Endothelial cell (in vitro differentiated cells): ENCODE results near the gene SH3BGRL2. TPM values are rescaled to one million over a fixed set of nuclear protein-coding genes. Genes with fewer than 3 reads are reported as not detected.

Experiments
- DNase-seq: peaks from one replicate; pipeline ENCODE4 v3.0.0; 2021; ENCODE audit warnings: low spot score
- H3K27ac Mint-ChIP-seq: one replicate; pipeline ENCODE4 v1.8.0; 2021; ENCODE audit warnings: mixed read lengths, inconsistent platforms; ENCODE audit not compliant: unreplicated experiment
- H3K27me3 Mint-ChIP-seq: one replicate; pipeline ENCODE4 v1.8.0; 2021; ENCODE audit warnings: mild to moderate bottlenecking, moderate library complexity, mixed read lengths, inconsistent platforms; ENCODE audit not compliant: unreplicated experiment
- H3K36me3 Mint-ChIP-seq: one replicate; pipeline ENCODE4 v1.8.0; 2021; ENCODE audit warnings: mild to moderate bottlenecking, low read depth, mixed read lengths, inconsistent platforms; ENCODE audit not compliant: unreplicated experiment
- H3K4me1 Mint-ChIP-seq: one replicate; pipeline ENCODE4 v1.8.0; 2021; ENCODE audit warnings: mild to moderate bottlenecking, mixed read lengths, inconsistent platforms; ENCODE audit not compliant: unreplicated experiment
- H3K4me3 Mint-ChIP-seq: one replicate; pipeline ENCODE4 v1.8.0; 2021; ENCODE audit warnings: mild to moderate bottlenecking, mixed read lengths, inconsistent platforms; ENCODE audit not compliant: unreplicated experiment
- H3K9me3 Mint-ChIP-seq: one replicate; pipeline ENCODE4 v1.8.0; 2021; ENCODE audit warnings: mixed read lengths, inconsistent platforms; ENCODE audit not compliant: unreplicated experiment
- CTCF ChIP-seq: fragments of 200-600 bp; sonication (generic); IDR thresholded peaks from one replicate; pipeline ENCODE4 v1.5.0; 2021; ENCODE audit warnings: antibody characterized with exemption; ENCODE audit not compliant: unreplicated experiment
- total RNA-seq: library from RNA; stranded (reverse); fragmentation: NEBNext Ultra II Directional; extraction: Animal tissue kit (Norgen Biotek cat#: 25700); gene quantifications from one replicate; pipeline ENCODE4 v1.2.1, GENCODE V29; 2021; ENCODE audit not compliant: unreplicated experiment

SH3BGRL2 gene
- total RNA-seq, 1 donor from 2014 or later = 7.0 TPM

GRCh38 chr6:79704200-79704599 is 73.1 kb downstream of the SH3BGRL2 start:
- Mint-ChIP-seq H3K9me3 (no peaks in the 10 kb centered on the region), H3K27ac (no peak overlapping the region), H3K36me3 (no peaks in the 10 kb centered on the region), H3K4me1 (no peaks in the 10 kb centered on the region), H3K4me3 (no peak overlapping the region), H3K27me3 (no peaks in the 10 kb centered on the region)
- no peak for DNase-seq
- no peak for TF ChIP-seq CTCF

- peak; percentile 33 for TF ChIP-seq CTCF
- H3K4me1 Mint-ChIP-seq = no peaks in the 10 kb centered on the region
- no peaks in the 10 kb centered on the region for H3K27me3 Mint-ChIP-seq
- no peaks in the 10 kb centered on the region for H3K36me3 Mint-ChIP-seq
- H3K27ac Mint-ChIP-seq = no peak overlapping the region
- H3K4me3 Mint-ChIP-seq = no peak overlapping the region
- H3K9me3 Mint-ChIP-seq = no peaks in the 10 kb centered on the region
- DNase-seq = no peak
These were observed 74.4 kb downstream of the SH3BGRL2 start for GRCh38 chr6:79705456-79705995.

- DNase-seq = no peak
- H3K27me3 Mint-ChIP-seq = no peaks in the 10 kb centered on the region
- no peak for TF ChIP-seq CTCF
- H3K27ac Mint-ChIP-seq = no peak overlapping the region
- H3K4me3 Mint-ChIP-seq = no peak overlapping the region
- no peaks in the 10 kb centered on the region for H3K9me3 Mint-ChIP-seq
- no peaks in the 10 kb centered on the region for H3K4me1 Mint-ChIP-seq
- H3K36me3 Mint-ChIP-seq = no peaks in the 10 kb centered on the region
These were observed 75.4 kb downstream of the SH3BGRL2 start for GRCh38 chr6:79706527-79706926.

GRCh38 chr6:79707621-79708020 is 76.5 kb downstream of the SH3BGRL2 start:
- DNase-seq = no peak

More at GRCh38 chr6:79707621-79708020, 76.5 kb downstream of the SH3BGRL2 start:
- no peaks in the 10 kb centered on the region for H3K27me3 Mint-ChIP-seq
- no peak overlapping the region for H3K27ac Mint-ChIP-seq
- no peaks in the 10 kb centered on the region for H3K36me3 Mint-ChIP-seq
- H3K4me1 Mint-ChIP-seq = no peaks in the 10 kb centered on the region
- H3K9me3 Mint-ChIP-seq = no peaks in the 10 kb centered on the region
- no peak for TF ChIP-seq CTCF
- H3K4me3 Mint-ChIP-seq = no peak overlapping the region
